ENCODE measurements around the gene BARD1.
"Not testable (repeated sequence)": the region's sequence is repeated elsewhere in the genome, so short reads cannot be mapped to it uniquely, and the experiment has no call there.

The BARD1 gene

DNA sequence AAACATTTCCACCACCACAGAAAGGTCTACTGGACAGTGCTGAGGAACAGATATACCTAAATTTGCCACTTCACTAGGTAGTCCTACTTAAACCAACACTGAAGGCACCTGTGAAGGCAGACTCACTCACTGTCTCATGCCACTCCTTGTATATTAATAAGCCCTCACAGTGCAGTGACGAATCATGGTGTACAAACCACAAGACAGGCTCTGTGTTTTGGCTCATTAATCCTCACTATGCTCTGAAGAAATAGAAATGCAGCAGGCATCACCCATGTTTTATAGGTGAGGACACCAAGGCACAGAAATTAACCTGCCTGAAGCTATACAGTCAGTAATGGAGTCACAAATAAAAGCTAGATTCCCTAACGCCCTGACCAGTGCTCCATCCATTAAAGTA lies 44.3 kb downstream of the BARD1 start:
- DNase-seq (ENCODE audit: low read depth), result no peak

DNA sequence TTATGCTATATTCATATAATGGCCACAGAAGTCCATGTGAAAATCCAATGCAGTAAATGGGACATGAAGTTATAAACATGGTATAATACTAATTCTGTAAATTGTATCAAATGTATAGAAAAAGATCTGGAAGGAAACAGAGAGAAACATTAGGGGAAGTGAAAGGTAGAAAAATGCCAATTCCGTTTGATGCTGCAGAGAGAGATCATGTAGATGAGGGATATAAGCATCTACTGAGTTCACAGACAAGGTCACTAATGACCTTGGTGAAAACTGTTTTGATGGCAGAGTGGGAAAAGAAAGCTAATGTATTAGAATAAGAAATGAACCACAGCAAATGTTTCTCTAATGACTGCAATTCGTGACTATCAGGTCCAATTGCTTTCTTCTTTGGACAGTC lies 56.0 kb downstream of the BARD1 start:
- no peak for DNase-seq (ENCODE audit: low read depth)

DNA sequence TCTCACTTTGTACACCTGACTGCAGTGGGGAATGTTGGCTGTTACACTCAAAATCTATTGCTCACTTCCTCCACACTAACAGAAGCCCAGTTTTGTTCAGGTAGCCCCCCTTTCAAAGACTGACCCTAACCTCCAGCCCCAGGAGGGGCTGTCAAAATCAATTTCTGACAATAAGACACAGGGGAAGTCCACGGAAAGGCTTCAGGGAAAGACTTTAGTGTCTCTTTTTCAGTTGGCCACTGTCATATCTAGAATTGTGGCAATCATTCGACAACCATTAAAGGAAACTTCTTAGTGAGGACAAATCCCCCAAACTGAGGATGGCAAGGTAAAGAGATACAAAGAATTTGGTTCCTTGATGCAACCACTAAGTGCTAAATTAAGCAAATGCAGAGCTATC lies 59.0 kb downstream of the BARD1 start:
- no peak for DNase-seq (ENCODE audit: low read depth)

DNA sequence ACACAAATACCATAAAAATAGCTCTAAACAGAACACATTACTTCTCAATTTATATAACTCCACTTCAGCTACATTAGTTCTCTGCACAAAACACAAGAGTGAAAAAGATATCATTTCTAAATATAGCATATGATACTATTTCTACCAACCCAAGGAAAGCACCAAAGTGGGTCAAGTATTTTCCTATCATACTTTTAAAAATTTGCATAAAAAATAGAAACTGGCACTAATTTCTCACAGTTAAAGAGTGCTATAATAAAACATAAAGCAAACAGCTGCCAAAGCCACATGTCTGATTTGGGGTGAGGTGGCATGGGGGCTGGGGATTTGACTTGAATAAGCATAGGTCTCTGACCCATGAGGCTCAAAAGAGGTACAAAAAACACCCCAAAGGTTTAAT lies 61.5 kb downstream of the BARD1 start:
- DNase-seq (ENCODE audit: low read depth), result no peak

DNA sequence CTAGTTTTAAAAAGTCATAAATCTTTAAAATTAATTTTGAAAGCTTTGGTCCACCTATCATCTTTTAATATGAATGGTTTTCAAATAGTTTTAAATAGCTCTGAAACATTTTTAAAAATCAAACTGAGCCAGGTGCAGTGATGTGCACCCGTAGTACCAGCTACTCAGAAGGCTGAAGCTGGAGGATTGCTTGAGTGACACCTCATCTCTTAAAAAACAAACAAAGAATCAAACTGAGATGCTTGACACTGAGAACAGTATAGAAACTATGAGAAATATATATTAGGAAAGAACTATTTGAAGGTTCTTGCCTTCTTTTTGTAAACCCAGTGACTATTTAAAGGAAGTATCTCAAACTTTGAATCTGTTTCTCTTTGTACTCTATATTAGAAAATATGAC lies 67.4 kb downstream of the BARD1 start:
- DNase-seq (ENCODE audit: low read depth), result no peak

DNA sequence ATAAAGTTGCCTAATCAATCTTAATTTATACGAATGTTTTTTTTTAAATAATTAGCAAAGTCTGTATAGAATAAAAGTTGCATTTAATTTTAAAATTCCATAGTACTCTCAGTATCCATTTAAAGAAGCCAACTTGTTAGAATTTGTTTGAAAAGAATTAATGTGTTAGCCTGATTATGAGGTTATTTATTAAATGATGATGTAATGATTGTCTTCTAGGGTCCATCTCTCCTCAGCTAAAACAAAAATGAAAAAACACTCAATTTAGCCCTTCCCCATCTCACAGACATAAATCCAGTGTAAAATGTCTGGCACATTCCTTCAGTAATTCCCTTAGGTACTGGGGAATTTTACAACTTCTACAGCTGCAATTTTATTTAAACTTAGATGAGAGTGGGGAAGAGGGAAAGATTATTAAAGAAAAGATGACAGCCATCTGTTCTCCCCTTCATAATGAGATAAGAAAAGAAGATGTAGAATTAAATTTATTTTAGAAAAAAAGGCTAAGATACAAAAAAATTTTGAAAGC lies 68.6 kb downstream of the BARD1 start:
- DNase-seq (ENCODE audit: low read depth), result no peak

DNA sequence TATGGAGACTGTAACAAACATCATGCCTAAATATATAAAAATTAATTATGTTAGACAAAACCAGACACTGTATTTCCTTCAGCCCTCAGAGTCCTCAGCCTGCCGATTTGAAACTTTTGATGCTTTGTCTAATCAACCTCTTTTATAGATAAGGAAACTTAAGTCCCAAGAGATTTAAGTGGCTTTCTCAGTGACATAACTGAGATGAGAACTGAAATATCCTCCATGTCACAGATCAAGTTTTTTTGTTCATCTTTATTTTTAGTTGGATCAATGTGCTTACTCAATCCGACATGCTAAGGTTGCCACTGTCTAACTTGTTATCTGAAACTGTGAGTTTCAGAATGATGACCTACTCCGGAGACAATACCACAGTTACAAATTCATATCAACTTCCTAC lies 72.3 kb downstream of the BARD1 start:
- DNase-seq (ENCODE audit: low read depth), result no peak

DNA sequence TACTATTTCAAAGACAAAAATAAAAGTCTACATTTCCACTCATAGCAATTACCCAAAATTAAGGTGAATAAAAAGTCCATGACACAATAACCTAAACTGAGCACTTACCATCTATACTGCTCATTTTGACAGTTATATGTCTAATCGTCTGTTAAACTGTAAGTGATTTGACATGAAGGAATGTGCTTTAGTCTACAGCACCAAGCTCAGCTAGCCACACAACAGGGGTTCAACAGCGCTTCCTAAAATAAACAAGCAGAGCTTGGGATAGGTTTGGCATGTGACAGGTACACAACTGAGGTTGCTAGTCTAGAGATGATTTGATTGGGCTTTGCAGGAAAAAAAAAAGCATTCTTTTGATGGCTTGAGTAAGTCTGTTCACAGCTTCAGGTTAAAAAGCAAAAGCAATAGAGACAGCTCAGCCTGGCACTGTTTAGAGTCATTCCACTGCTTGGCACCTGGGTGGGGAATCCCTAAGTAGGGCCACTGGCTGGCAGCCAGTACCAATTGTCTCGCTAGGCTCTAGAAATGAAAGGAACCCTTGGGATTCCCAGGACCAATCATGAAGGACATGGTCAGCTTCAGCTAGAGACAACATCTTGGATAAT lies 78.6 kb downstream of the BARD1 start:
- no peak for DNase-seq (ENCODE audit: low read depth)

DNA sequence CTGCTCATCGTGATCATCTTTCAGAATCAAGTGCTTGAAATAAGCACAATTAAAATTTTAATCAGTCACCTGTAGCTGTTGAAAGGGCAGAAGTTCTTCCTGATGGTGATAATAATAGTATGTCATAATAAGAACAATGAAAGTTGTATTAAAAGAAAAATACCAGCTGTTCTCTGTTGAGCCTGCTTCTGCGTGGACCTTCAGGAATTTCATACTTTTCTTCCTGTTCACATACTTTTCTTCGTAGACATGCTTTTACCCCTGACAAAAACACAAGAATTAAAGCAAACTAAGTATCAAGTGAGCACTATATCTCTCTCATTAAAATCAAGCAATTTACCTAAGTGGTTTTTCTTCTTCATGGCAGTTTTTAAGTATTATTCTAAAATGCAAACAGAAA lies 79.2 kb downstream of the BARD1 start:
- no peak for DNase-seq (ENCODE audit: low read depth)

DNA sequence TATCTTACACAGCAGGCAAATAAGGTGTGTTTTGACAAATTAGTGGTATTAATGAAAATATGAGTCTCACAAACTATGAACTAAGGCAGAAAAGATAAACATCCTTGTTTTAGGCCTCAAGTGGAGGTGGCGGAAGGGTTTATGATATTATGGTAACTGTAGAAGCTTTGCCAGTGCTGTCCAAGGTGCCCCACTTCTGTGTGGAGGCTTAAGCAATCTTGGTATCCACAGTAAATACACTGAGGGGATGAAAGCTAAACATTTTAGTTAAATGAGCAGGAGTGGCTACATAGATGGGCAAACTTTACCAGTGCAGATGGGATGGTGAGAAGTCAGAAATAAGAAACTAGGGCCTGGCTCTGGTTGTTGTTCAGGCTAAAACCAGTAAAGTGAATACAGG lies 84.7 kb downstream of the BARD1 start:
- no peak for DNase-seq (ENCODE audit: low read depth)

DNA sequence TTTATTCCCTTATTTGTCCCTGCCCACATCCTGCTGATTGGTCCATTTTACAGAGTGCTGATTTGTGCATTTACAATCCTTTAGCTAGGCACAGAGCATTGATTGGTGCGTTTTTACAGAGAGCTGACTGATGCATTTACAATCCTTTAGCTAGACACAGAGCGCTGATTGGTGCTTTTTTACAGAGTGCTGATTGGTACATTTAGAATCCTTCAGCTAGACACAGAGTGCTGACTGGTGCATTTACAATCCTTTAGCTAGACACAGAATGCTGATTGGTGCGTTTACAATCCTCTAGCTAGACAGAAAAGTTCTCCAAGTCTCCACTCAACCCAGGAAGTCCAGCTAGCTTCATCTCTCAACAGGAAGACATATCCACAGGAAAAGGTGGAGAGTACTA lies 91.6 kb downstream of the BARD1 start:
- DNase-seq (ENCODE audit: low read depth), result not testable (repeated sequence)

DNA sequence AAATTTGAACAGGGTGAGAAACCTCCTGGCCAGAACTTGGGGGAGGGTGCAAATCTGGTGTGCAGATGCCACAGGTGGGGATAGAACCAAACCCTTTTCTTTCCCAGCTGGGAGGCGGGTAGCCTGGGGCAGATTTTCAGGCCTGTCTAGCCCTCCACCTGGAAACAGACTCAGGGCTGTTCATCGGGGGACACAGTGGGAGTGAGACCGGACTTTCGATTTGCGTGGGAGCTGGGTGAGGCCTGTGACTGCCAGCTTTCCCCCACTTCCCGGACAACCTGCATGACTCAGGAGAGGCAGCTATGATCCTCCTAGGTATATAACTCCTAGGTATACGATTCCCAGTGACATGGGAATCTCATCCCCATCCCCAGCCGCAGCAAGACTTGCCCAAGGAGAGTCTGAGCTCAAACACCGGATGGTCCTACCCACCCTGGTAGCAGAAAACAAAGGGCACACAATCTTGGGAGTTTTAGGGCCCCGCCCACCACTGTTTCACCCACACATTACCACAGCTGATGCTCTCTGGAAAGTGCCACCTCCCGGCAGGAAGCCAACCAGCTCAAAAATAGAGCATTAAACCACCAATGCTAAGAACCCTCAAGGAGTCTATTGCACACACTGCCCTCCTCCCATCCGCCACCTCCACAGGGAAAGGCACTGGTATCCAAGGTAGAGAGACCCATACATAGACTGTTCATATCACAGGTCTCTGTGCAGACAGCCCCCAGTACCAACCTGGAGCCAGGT lies 92.5 kb downstream of the BARD1 start:
- no peak for DNase-seq (ENCODE audit: low read depth)

DNA sequence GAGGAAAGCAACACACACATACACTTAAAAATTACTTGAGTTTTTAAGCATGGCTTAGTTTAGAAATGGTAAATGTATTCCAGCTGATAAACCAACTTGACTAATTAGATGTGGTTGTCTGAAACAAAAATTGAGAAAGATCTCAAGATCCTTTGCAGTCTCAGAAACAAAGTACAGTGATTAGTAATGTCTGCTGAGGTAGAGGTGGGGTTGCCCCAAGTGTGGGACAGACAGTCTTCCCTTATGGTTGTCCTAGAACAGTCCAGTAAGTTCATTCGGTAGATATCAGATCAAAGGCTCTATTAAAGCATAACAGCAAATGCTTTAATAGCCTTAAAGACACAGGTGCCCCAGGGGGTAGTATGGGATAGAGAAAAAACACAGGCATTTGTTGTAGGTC lies 94.5 kb downstream of the BARD1 start:
- DNase-seq (ENCODE audit: low read depth), result no peak

DNA sequence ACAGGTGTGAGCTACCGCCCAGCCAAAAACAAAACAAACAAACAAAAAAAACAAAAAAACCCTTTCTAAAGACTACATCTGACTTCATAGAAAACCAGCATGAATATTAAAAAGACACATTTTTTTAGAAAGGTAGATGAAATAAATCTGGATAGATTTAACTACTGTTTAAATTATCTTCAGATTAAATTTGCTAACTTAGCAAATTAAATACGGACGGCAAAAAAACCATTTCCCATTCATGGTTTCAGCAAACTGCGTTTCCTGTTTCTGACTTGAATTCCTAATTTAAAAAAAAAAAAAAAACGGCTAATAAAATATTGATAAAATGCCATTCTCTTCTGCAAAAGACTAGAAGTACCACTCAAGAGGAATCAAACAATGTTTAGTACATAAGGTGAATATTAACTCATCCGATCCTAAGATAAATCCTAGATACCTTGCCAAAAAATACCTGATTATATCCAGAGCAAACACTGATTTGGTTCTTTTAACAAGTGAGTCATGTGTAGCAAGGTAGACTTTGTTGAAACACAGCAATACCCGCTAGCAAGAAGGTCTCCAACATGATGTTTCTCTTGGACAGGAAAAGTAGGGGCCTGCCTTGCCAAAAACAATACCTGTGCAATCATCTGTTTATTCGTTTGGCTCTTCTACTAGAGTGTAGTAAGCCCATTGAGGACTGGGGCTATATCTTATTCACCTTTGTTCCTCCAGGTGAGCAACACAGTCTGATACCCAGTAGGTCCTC lies 96.2 kb downstream of the BARD1 start:
- DNase-seq (ENCODE audit: low read depth), result no peak

DNA sequence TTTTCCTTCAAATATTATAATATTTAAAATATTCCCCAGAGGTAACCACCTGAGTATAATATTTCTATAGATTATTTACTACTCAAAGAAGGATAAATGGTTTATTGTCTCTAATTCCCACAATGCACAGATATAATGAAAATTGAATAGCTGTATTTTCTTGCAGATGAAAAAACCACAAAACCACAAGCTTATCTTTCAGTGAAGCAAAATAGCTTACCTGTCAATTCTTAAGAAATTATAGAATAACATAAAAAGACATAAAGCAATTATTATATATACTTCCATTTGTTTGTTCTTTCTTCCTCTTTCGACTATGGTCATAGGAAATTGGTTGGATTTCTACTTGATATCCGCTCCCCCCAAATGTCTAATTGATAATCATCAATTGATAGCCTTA lies 98.8 kb downstream of the BARD1 start:
- no peak for DNase-seq (ENCODE audit: low read depth)

DNA sequence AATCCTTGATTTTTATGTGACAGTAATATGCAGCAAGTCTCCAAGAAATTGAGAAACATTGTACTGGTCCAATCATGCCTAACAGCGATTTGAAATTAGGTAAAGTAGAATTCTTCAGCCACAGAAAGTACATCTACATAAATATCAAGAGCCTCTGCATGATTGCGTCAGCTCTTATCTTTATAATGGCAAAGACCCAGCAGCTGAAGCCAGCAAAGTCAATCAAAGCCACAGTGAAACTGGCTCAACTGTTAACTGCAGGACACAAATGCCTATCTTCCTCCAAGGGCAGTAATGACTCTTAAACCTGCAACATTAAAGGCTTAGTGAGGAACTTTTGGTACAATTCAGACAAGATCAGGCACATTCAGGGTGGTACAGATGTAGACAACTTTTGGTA lies 102.5 kb downstream of the BARD1 start:
- DNase-seq (ENCODE audit: low read depth), result no peak

DNA sequence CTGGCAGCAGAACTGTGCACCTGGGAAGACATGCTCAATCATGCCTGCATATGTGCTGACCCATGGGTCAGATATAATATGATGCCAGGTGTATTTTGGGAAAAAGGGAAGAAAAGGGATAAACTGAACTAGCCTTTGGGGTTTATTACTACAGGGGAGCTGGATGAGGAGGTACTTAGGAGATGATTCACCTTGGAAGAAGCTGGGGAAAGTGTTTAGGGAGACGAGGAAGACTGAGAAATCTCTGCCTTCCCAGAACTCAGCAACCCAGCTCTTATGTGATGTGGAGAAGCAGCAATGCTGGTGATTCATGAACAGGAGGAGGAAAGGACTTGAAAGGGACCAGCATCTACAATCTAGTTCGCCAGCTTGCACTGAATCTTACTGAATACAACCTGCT lies 110.2 kb downstream of the BARD1 start:
- no peak for DNase-seq (ENCODE audit: low read depth)

DNA sequence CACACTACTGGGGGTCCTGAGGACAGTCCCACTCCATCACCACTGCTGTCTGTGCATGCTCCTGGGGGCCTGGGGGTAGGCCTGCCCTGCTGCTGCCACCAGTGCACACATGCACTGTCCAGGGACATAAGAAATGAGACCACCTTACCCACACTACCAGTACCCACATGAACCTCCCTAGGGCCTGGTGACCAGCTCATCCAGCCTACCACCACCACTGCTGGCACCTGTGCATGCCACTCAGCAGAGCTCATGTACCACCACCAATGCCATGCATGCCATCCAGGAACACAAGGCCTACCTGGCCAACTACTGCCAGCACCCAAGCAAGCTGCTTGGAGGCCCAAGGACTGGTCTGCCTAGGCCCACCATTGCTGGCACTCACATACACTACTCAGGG lies 112.8 kb downstream of the BARD1 start:
- no peak for DNase-seq (ENCODE audit: low read depth)

DNA sequence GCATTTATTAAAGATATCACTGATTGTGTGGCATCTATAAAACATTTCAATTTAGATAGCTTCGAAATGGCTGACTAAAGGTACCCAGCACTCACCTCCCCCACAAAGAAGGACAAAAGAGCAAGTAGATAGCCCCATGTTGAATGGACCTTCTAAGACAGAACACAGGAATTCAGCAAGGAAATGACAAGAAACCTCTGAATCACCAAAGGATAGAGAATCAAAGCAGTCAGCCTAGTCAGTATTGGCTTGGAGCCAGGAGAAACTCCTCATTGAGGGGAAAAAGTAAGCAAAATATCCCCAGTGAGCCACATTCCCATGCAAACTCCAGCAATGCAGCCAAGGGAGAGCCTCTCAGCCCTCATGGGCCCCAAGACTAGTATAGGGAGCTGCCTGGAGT lies 113.7 kb downstream of the BARD1 start:
- no peak for DNase-seq (ENCODE audit: low read depth)

DNA sequence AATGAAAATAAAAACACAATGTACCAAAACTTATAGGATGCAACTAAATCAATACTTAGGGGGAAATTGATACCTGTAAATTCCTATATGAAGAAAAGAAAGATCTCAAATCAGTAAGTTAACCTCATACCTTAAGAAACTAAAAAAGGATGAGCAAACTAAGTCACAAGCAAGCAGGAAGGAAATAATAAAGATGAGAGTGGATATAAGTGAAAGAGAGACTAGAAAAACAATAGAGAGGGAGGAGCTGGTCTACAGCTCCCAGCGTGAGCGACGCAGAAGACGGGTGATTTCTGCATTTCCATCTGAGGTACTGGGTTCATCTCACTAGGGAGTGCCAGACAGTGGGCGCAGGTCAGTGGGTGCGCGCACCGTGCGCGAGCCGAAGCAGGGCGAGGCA lies 125.9 kb downstream of the BARD1 start:
- DNase-seq (ENCODE audit: low read depth), result not testable (repeated sequence)

DNA sequence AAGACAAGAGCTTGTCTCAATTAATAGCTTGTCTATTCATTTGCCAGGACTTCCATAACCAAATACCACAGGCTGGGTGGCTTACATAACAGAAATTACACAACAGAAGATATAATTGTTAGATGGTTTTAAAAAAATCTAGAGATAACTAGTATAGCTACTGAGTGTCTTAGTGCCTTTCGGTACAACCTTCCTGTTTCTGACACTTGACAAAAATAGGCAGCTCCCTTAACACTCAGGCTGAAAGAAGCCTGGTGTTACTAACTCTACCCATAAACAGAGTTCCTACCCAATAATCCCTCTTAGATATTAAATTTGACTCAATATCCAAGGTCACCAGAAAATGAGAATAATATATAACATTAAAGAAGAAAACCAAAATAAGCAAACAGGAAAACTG lies 129.7 kb downstream of the BARD1 start:
- DNase-seq (ENCODE audit: low read depth), result no peak

DNA sequence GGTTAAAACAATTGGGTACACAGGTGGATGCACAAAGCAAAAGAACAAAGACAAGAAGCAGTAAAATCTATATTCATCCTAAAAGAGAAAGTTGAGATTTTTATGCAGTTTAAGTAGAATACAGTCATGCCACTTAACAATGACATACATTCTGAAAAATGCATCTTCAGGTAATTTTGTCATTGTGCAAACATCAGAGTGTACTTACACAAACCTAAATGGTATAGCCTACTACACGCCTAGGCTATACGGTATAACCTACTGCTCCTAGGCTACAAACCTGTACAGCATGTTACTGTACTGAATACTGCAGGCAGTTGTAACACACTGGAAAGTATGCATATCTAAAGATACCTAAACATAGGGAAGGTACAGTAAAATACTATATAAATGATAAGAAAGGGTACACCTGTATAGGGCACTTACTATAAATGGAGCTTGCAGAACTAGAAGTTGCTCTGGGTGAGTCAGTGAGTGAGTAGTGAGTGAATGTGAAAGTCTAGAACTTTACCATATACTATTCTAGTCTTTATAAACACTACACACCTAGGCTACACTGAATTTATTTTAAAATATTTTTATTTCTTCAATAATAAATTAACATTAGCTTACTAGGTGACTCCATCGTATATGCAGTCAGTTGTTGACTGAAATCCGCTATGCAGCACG lies 132.9 kb downstream of the BARD1 start:
- no peak for DNase-seq (ENCODE audit: low read depth)

Data from HS-5 (cell line).